Astrocyte of the cerebellum (primary cell): ENCODE data around the gene TMEM225B.

Experiments
- DNase-seq: peaks from one replicate; pipeline ENCODE4 v3.0.0-alpha.2; 2011; ENCODE audit warnings: low read depth
- H3K4me3 ChIP-seq: 2 replicates; pipeline ENCODE4 v1.5.1; 2011; ENCODE audit warnings: mild to moderate bottlenecking, low read depth, low read length, moderate library complexity
- in situ Hi-C: cut with HindIII; loops from 2 replicates; pipeline ENCODE4 v1.10.0; 2017; ENCODE audit warnings: low sequenced_read_pairs
- TF ChIP-seq, protein P1 (sequence below): IDR thresholded peaks from 2 replicates; pipeline ENCODE4 v1.5.1; 2012; ENCODE audit warnings: low read length, low read depth, moderate library complexity, mild to moderate bottlenecking; ENCODE audit errors: missing control alignments

Gene TMEM225B

DNA sequence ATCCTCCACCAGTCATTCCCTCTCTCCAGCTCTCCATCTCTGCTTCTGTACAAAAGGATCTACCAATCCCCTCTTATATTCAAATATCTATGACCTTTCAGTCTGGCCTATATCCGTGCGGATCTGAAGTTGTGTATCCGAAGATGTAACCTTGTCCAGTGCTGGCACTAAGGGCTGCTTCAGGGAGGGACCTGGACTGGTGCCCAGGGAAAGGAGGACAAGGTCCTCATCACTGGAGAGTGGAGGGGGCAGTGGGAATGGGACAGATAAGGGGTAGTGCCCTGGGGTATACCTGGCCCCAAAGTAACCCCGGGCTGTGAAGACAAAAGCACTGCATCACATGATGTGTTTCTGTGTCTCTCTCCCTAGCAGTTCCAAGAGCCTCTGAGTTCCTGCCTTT lies 1.8 kb downstream of the TMEM225B start:
- TF ChIP-seq, protein P1, sequence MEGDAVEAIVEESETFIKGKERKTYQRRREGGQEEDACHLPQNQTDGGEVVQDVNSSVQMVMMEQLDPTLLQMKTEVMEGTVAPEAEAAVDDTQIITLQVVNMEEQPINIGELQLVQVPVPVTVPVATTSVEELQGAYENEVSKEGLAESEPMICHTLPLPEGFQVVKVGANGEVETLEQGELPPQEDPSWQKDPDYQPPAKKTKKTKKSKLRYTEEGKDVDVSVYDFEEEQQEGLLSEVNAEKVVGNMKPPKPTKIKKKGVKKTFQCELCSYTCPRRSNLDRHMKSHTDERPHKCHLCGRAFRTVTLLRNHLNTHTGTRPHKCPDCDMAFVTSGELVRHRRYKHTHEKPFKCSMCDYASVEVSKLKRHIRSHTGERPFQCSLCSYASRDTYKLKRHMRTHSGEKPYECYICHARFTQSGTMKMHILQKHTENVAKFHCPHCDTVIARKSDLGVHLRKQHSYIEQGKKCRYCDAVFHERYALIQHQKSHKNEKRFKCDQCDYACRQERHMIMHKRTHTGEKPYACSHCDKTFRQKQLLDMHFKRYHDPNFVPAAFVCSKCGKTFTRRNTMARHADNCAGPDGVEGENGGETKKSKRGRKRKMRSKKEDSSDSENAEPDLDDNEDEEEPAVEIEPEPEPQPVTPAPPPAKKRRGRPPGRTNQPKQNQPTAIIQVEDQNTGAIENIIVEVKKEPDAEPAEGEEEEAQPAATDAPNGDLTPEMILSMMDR = no peak
- no peak for DNase-seq
- H3K4me3 ChIP-seq = no peak overlapping the region
- in situ Hi-C loops = no loop called here

DNA sequence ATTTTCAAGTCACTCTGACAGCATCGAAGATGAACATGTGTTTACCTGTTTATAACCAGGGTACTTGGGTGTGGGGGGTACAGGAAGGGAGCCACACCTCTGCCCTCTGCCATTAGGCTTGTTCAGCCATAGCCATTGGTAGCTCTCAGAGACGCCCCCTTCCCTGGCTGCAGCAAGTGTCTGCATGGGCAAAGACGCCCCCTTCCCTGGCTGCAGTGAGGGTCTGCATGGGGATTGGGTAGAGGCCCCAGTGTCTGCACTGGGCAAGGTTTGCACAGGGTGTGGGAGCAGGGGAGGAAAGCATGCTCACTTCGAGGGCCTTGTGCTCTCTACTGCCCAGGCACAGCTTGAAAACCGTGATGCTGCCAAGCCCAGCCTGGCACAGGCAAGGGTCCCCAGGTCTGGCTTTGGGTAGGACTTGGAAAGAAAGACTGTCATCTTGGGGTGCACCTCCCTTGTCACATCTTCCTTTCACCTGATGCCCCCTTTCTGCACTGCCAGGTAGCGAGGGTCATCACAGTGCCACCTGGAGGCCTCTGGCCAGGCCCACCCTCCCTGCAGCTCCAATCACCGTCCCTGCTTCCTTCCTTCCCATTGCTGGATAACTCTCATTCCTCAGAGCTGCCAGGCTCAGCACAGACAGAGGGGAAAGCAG lies 3.7 kb downstream of the TMEM225B start:
- TF ChIP-seq, protein P1 = no peak

DNA sequence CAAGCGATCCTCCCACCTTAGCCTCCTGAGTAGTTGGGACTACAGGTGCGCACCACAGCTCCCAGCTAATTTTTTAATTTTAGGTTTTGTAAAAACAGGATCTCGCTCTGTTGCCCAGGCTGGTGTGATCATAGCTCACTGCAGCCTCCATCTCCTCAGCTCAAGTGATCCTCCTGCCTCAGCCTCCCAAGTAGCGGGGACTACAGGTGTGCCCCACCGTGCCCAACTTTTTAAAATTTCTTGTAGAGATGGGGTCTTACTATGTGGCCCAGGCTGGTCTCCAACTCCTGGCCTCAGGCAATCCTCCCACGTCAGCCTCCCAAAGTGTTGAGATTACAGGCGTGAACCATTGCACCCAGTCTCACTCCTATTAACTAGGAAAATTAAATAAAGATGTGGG lies 7.5 kb downstream of the TMEM225B start:
- no peak overlapping the region for H3K4me3 ChIP-seq
- in situ Hi-C loops = no loop called here
- no peak for DNase-seq
- TF ChIP-seq, protein P1 = no peak

More for the DNA sequence above, 3.7 kb downstream of the TMEM225B start:
- in situ Hi-C loops = no loop called here
- no peak overlapping the region for H3K4me3 ChIP-seq
- no peak for DNase-seq

DNA sequence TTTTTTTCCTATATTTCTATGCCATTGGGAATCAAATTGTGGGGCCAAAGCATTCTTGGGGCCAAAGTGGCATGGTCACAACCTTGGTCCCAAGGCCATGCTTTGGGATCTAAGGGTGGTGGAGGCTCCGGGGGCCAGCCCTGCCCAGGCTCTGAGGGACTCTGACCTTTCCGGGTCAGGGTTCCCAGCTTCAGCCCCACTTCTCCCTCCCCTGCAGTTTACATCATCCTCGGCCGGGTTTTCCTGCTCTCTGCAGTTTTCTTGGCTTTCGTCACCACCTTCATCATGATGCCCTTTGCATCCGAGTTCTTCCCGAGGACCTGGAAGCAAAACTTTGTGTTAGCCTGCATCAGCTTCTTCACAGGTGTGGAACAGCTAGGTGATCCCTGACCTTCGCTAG lies 8.5 kb downstream of the TMEM225B start:
- TF ChIP-seq, protein P1 = no peak
- in situ Hi-C loops = no loop called here
- DNase-seq = no peak

DNA sequence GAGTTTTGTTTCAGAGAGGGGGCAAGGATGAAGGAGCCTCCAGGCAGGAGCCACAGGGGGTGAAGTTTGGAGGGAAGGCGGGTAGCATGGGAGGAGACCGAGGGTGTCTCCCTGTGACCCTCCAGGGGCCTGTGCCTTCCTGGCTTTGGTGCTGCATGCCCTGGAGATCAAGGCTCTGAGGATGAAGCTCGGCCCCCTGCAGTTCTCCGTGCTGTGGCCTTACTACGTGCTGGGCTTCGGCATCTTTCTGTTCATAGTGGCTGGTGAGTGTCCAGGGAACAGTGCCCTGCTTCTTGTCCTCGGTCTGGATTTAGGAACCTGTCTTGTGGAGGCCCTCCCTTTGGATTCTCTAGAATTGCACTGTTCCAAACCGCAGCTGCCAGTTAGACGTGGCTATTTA lies 9.5 kb downstream of the TMEM225B start:
- in situ Hi-C loops = no loop called here
- TF ChIP-seq, protein P1 = no peak
- DNase-seq = no peak
- no peak overlapping the region for H3K4me3 ChIP-seq

More for the DNA sequence above, 8.5 kb downstream of the TMEM225B start:
- H3K4me3 ChIP-seq = no peak overlapping the region

DNA sequence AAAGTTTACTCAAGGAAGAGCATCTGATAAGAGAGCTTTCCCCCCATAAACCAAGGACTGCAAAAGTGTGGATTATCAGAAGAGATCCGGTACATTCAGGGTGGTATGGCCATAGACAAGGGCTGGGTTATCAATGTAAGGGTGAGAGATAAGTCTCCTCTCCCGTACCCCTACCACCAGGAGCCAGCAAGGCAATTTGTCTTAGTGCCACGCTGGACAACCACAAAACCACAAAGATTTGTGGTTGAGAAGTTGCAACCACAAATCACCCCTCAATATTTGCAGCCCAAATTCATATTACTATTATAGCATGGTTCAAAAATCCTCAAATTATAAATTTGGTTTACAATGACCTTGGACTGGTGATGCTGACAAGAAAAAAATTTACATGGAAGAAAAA lies 16.4 kb downstream of the TMEM225B start:
- no peak overlapping the region for H3K4me3 ChIP-seq
- no peak for DNase-seq
- TF ChIP-seq, protein P1 = no peak
- in situ Hi-C loops = loop anchor here (10.0 kb wide), 1 partner anchor 50 kb away; no protein-coding TSS in a partner anchor
